D721Med (cell line): ENCODE measurements around the gene SULT6B1.
"Not testable (repeated sequence)": the region's sequence is repeated elsewhere in the genome, so short reads cannot be mapped to it uniquely, and the experiment has no call there.

Experiments
- DNase-seq: peaks from one replicate; pipeline ENCODE4 v3.0.0; 2011; ENCODE audit warnings: low spot score; ENCODE audit not compliant: insufficient read length
- FAIRE-seq: peaks from 2 replicates; lab custom pipeline; 2011; peaks lifted over from hg19 to GRCh38; lab: Jason Lieb, UNC
- TF ChIP-seq, protein P1 (sequence below): IDR thresholded peaks from 2 replicates; pipeline ENCODE4 v1.5.1; 2012; ENCODE audit warnings: mild to moderate bottlenecking, control low read depth; ENCODE audit not compliant: insufficient read depth; ENCODE audit errors: missing control alignments

The SULT6B1 gene

DNA sequence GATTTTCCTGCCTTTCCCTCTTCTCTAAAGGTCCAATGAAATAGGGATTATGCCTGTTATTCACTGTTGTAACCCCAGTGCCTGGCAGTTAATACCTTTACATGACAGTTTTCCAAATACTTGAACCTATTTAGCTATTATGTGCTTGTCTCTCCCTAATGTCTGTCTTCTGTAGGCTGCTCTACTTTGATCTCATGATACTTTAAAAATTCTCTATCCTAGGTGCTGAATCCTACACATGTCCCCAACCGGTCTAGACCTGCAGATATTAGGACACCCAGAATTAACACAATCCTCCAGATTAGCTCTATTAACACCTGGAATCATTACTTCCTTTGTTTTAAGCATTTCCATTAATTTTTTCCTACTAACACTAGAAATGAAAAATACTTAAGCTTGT lies 35.6 kb upstream of the SULT6B1 start:
- DNase-seq: no peak
- FAIRE-seq: peak; percentile 74
- TF ChIP-seq, protein P1, sequence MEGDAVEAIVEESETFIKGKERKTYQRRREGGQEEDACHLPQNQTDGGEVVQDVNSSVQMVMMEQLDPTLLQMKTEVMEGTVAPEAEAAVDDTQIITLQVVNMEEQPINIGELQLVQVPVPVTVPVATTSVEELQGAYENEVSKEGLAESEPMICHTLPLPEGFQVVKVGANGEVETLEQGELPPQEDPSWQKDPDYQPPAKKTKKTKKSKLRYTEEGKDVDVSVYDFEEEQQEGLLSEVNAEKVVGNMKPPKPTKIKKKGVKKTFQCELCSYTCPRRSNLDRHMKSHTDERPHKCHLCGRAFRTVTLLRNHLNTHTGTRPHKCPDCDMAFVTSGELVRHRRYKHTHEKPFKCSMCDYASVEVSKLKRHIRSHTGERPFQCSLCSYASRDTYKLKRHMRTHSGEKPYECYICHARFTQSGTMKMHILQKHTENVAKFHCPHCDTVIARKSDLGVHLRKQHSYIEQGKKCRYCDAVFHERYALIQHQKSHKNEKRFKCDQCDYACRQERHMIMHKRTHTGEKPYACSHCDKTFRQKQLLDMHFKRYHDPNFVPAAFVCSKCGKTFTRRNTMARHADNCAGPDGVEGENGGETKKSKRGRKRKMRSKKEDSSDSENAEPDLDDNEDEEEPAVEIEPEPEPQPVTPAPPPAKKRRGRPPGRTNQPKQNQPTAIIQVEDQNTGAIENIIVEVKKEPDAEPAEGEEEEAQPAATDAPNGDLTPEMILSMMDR: no peak

DNA sequence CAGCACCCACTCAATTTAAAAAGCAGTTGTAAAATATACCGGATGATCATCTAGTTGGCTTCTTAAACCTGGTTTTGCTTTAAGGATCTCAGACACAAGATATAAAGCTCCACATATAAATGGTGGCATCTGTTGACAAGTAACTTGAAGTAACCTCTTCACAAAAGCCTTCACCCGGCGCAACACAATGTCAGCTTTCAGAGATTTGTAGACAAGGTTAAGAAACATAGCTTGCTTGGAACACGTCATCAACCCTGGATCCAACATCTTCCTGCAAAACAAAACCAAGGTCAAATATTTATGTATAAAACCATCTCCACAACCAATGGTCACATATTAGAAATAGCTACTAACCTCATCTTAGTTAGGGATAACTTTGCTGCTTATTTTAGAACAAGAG lies 34.7 kb upstream of the SULT6B1 start:
- TF ChIP-seq, protein P1: no peak
- FAIRE-seq: no peak
- no peak for DNase-seq

DNA sequence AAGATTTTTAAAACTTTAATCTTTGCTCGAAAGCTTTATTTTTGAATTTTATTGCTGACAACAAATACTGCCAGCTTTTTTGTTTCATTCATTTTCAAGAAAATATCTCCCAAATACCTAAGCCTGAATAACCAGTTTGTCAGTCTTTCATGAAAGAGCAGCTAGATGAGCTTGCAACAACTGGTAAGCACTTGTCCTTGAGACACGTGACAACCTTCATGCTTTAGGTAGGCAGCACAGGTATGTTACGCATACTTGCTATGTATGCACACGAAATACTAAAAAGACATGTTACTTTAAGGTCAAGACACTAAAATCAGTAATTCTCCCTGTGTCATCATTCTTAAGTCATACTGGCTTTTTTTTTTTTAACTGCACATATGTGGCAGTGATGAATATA lies 30.6 kb upstream of the SULT6B1 start:
- FAIRE-seq: no peak
- TF ChIP-seq, protein P1: no peak
- DNase-seq: no peak

DNA sequence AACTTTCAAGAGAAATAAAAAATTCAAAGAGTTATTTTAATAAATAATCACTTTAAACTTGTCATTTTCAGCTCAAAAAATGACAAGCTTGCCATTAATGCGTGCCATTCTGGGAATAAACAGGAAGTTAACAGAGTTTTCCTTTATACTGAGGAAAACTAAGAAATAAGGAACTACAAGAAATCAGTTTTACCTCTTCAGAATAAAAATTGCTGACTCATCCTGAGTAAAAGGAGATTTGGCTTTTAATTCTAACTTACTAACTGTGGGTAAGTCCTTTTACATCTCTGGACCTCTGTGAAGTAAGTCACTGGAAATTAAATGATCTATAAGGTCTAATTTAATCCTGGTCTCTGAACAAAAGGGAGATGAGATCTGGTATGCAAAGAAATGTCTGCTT lies 26.8 kb upstream of the SULT6B1 start:
- no peak for DNase-seq

DNA sequence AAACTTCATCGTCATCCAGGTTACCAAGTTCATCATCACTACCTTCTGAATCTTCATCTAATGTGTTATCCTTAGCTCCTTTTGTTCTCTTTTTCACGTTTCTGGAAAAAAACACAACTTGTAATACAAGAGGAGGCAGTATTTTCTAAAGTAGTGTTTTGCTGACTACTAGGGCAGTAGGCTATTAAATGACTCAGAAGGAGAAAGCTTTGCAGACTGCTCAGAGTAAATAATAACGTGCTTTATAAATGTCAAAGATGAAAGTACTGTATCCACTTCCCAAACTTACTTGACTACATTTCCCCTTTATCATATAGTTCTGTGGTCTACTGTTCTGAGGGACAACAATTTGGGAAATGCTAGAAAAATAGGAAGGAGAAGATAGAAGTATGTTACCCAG lies 23.5 kb upstream of the SULT6B1 start:
- FAIRE-seq (no peak), DNase-seq (no peak)
- TF ChIP-seq, protein P1: no peak

More for the DNA sequence above, 26.8 kb upstream of the SULT6B1 start:
- no peak for FAIRE-seq
- TF ChIP-seq, protein P1: no peak

DNA sequence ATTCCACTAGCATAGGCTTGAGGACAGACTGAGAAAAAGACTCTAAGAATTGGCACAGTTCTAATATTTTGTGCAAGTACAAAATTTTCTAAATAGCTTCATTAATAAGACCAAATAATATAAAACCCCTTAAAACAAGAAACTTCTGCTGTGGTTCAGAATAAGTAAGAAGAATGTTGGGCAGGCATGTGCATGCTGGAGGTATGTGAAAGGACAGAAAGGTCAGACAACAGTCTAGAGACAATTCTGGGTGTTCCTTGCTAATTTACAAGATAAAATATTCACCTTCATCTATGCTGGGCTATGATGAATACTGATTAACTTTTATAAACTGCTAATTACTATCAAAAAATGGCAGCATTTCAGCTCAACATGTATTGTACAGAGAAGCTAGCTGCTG lies 22.7 kb upstream of the SULT6B1 start:
- no peak for DNase-seq
- TF ChIP-seq, protein P1: no peak
- FAIRE-seq: no peak

DNA sequence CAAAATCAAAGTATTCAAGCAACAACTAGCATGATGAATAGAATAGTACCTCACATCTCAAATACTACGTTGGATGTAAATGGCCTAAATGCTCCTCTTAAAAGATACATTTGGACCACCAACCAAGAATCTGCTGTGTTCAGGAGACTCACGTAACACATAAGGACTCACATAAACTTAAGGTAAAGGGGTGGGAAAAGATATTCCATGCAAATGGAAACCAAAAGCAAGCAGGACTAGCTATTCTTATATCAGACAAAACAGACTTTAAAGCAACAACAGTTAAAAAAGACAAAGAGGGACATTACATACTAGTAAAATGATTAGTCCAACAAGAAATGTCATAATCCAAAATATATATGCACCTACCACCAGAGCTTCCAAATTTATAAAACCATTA lies 18.3 kb upstream of the SULT6B1 start:
- DNase-seq, FAIRE-seq: not testable (repeated sequence)

DNA sequence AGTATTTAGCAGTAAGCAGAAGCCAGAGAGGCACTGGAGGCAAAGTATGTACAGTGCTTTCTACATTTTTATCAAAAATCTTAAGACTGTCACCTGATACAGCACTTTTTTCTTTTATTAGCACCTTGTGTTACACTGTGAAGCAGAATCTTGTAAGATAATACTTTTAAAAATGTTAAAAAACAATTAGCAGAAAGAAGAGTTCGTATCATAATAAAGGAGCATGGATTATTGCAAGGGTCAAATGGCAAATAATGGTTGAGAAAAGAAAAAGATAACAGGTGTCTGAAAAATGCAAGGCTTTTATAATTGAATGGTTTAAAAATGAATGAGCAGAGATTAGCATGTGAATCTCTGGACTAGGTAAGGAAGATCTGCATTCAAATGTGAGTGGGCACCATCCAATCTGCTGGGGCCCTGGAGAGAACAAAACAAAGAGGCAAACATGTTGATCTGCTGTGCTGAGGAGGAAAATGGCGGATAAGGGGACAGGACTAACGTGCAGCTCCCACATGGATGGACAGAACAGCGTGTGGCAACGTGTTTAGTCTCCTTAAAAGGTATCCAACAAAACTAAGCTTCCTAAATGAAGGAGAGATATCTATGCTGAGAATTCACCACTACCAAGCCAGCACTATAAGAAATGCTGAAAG lies 17.3 kb upstream of the SULT6B1 start:
- FAIRE-seq (no peak), DNase-seq (no peak)
- TF ChIP-seq, protein P1: no peak

DNA sequence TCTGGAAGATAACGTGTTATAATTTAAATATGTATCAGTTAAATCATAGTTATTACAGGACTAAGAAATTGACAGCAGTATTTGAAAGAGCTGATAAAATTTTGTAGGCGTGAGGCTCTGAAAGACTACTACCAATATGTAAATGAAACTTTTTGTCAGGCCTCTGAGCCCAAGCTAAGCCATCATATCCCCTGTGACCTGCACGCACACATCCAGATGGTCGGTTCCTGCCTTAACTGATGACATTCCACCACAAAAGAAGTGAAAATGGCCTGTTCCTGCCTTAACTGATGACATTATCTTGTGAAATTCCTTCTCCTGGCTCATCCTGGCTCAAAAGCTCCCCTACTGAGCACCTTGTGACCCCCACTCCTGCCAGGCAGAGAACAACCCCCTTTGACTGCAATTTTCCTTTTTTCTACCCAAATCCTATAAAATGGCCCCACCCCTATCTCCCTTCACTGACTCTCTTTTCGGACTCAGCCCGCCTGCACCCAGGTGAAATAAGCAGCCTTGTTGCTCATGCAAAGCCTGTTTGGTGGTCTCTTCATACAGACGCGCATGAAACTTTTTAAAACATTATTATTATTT lies 16.7 kb upstream of the SULT6B1 start:
- not testable (repeated sequence) for FAIRE-seq, DNase-seq
